Activated naive CD4-positive, alpha-beta T cell treated with anti-CD3 and anti-CD28 coated beads, Interleukin-2, amount 50 U/mL, for 72 hours (primary cell): ENCODE results near the gene ODF2L. TPM values are rescaled to one million over a fixed set of nuclear protein-coding genes. Genes with fewer than 3 reads are reported as not detected.

Source experiments
- ATAC-seq, 2 donors: fragments of 150-1000 bp; cut with Tn5 transposase; 2 replicates each; pipeline ENCODE4 v1.10.0; 2021; ENCODE audit warnings: mild to moderate bottlenecking in 2 of 2, moderate library complexity in 2 of 2
- DNase-seq, 2 donors: peaks; one replicate each; pipeline ENCODE4 v3.0.0; 2021 to 2022; ENCODE audit warnings: low spot score in 2 of 2
- H3K27ac Mint-ChIP-seq, 2 donors: one replicate each; pipeline ENCODE4 v1.8.0; 2022; ENCODE audit warnings: mild to moderate bottlenecking in 2 of 2, mixed read lengths in 2 of 2
- H3K36me3 Mint-ChIP-seq, 2 donors: one replicate each; pipeline ENCODE4 v1.8.0; 2022; ENCODE audit warnings: mixed read lengths in 2 of 2
- H3K9me3 Mint-ChIP-seq, 2 donors: one replicate each; pipeline ENCODE4 v1.8.0; 2022; ENCODE audit warnings: mixed read lengths in 2 of 2
- total RNA-seq, 2 donors: library from RNA; stranded (reverse); gene quantifications; one replicate each; pipeline ENCODE4 v1.2.3, GENCODE V29; 2022

The ODF2L gene
- 10 to 100 TPM; 21.3 to 29.7 TPM for total RNA-seq

GRCh38 chr1:86395751-86396497, at the start of gene ODF2L:
Gene ODF2L, minus strand, starts transcription at chr1:86396323. Its CDS starts 9,296 bp downstream, at chr1:86387027.
- Mint-ChIP-seq H3K27ac (peak within 1 kb of the TSS; percentile 89 to 98), H3K36me3 (peaks cover 3 to 6% of the 10 kb centered on the region in 2 donors), H3K9me3 (peaks cover 0 to 5% of the 10 kb centered on the region in 2 donors)
- DNase-seq (peak; percentile 87), ATAC-seq (peak; percentile 100)

- DNase-seq: no peak
- Mint-ChIP-seq H3K27ac (no peak overlapping the region), H3K36me3 (no peaks in the 10 kb centered on the region), H3K9me3 (no peaks in the 10 kb centered on the region)
- ATAC-seq: no peak
Measured at GRCh38 chr1:86445919-86446318, 49.8 kb upstream of the ODF2L start.

GRCh38 chr1:86441997-86442396, 45.9 kb upstream of the ODF2L start:
- H3K36me3 Mint-ChIP-seq: no peaks in the 10 kb centered on the region

GRCh38 chr1:86441581-86441980, 45.5 kb upstream of the ODF2L start:
- H3K27ac Mint-ChIP-seq: no peak overlapping the region
- ATAC-seq (no peak), DNase-seq (no peak)
- H3K9me3 Mint-ChIP-seq: no peaks in the 10 kb centered on the region
- H3K36me3 Mint-ChIP-seq: no peaks in the 10 kb centered on the region

More at GRCh38 chr1:86441997-86442396, 45.9 kb upstream of the ODF2L start:
- Mint-ChIP-seq H3K9me3 (no peaks in the 10 kb centered on the region), H3K27ac (no peak overlapping the region)
- DNase-seq (no peak), ATAC-seq (no peak)

- Mint-ChIP-seq H3K36me3 (no peaks in the 10 kb centered on the region), H3K27ac (no peak overlapping the region), H3K9me3 (no peaks in the 10 kb centered on the region)
- DNase-seq: no peak
- ATAC-seq: no peak
Measured at GRCh38 chr1:86436041-86436440, 39.9 kb upstream of the ODF2L start.

- no peak for ATAC-seq
- H3K36me3 Mint-ChIP-seq: no peaks in the 10 kb centered on the region
- DNase-seq: no peak
- no peak overlapping the region for H3K27ac Mint-ChIP-seq
- no peaks in the 10 kb centered on the region for H3K9me3 Mint-ChIP-seq
Measured at GRCh38 chr1:86435327-86435726, 39.2 kb upstream of the ODF2L start.

GRCh38 chr1:86434059-86434458, 37.9 kb upstream of the ODF2L start:
- DNase-seq (no peak), ATAC-seq (no peak)
- Mint-ChIP-seq H3K27ac (no peak overlapping the region), H3K36me3 (no peaks in the 10 kb centered on the region), H3K9me3 (no peaks in the 10 kb centered on the region)

- Mint-ChIP-seq H3K27ac (no peak overlapping the region), H3K36me3 (no peaks in the 10 kb centered on the region), H3K9me3 (no peaks in the 10 kb centered on the region)
- DNase-seq (no peak), ATAC-seq (peak in 1 of 2 donors; percentile 29)
Measured at GRCh38 chr1:86430376-86430775, 34.3 kb upstream of the ODF2L start.

GRCh38 chr1:86429835-86430234, 33.7 kb upstream of the ODF2L start:
- Mint-ChIP-seq H3K9me3 (no peaks in the 10 kb centered on the region), H3K27ac (no peak overlapping the region), H3K36me3 (no peaks in the 10 kb centered on the region)
- ATAC-seq (peak; percentile 73 to 92), DNase-seq (no peak)

GRCh38 chr1:86429122-86429725, 33.1 kb upstream of the ODF2L start:
- no peaks in the 10 kb centered on the region for H3K9me3 Mint-ChIP-seq
- DNase-seq (no peak), ATAC-seq (no peak)
- H3K36me3 Mint-ChIP-seq: no peaks in the 10 kb centered on the region
- H3K27ac Mint-ChIP-seq: no peak overlapping the region

- Mint-ChIP-seq H3K9me3 (no peaks in the 10 kb centered on the region), H3K36me3 (no peaks in the 10 kb centered on the region), H3K27ac (no peak within 1 kb of the TSS)
- no peak for DNase-seq
- no peak for ATAC-seq
Measured at GRCh38 chr1:86423873-86424272, 27.8 kb upstream of the ODF2L start, which contains the start of gene CLCA2. Gene CLCA2, plus strand, starts transcription at chr1:86424171. Its CDS starts 77 bp downstream, at chr1:86424248.

- ATAC-seq (no peak), DNase-seq (no peak)
- Mint-ChIP-seq H3K9me3 (no peaks in the 10 kb centered on the region), H3K36me3 (no peaks in the 10 kb centered on the region), H3K27ac (no peak overlapping the region)
Measured at GRCh38 chr1:86423473-86423872, 27.4 kb upstream of the ODF2L start.

GRCh38 chr1:86421601-86422280, 25.6 kb upstream of the ODF2L start:
- H3K9me3 Mint-ChIP-seq: no peaks in the 10 kb centered on the region
- ATAC-seq: no peak
- DNase-seq: no peak
- no peaks in the 10 kb centered on the region for H3K36me3 Mint-ChIP-seq
- no peak overlapping the region for H3K27ac Mint-ChIP-seq

- DNase-seq (peak in 1 of 2 donors; percentile 19), ATAC-seq (peak; percentile 61 to 82)
- Mint-ChIP-seq H3K9me3 (no peaks in the 10 kb centered on the region), H3K36me3 (no peaks in the 10 kb centered on the region), H3K27ac (peak overlapping the region in 1 of 2 donors; percentile 61)
Measured at GRCh38 chr1:86419277-86419903, 23.3 kb upstream of the ODF2L start.

- peak overlapping the region in 1 of 2 donors; percentile 22 for H3K27ac Mint-ChIP-seq
- no peaks in the 10 kb centered on the region for H3K36me3 Mint-ChIP-seq
- no peaks in the 10 kb centered on the region for H3K9me3 Mint-ChIP-seq
- ATAC-seq (no peak), DNase-seq (no peak)
Measured at GRCh38 chr1:86416343-86416742, 20.2 kb upstream of the ODF2L start.

GRCh38 chr1:86410879-86411278, 14.8 kb upstream of the ODF2L start:
- H3K9me3 Mint-ChIP-seq: no peaks in the 10 kb centered on the region
- no peak overlapping the region for H3K27ac Mint-ChIP-seq
- H3K36me3 Mint-ChIP-seq: no peaks in the 10 kb centered on the region
- ATAC-seq: no peak
- no peak for DNase-seq
